Adrenal gland (tissue), 12 donors: ENCODE results near the gene ACD. TPM values are rescaled to one million over a fixed set of nuclear protein-coding genes. Genes with fewer than 3 reads are reported as not detected.

Source experiments
- DNase-seq, 7 donors: peaks; one replicate each; pipeline ENCODE4 v3.0.0-alpha.2; 2019 to 2020
- H3K27ac ChIP-seq, 5 donors: fragments of 200-600 bp; sonication (generic) in 4 of 5; 1 replicate in 3 of 5; 2 replicates in 2 of 5; pipeline versions ENCODE4 v1.5.1 to v1.8.0; 2016 to 2020; ENCODE audit warnings: mild to moderate bottlenecking in 1 of 5
- H3K27me3 ChIP-seq: fragments of 200-600 bp; 2 replicates; pipeline ENCODE4 v1.8.0; 2021
- H3K36me3 ChIP-seq, 2 donors: fragments of 200-600 bp; replicated peaks in 1 of 2; 1 replicate in 1 of 2; 2 replicates in 1 of 2; pipeline versions ENCODE4 v1.5.1 to v1.8.0; 2018 to 2022
- H3K4me1 ChIP-seq, 2 donors: fragments of 200-600 bp; replicated peaks in 1 of 2; 1 replicate in 1 of 2; 2 replicates in 1 of 2; pipeline versions ENCODE4 v1.5.1 to v1.8.0; 2018 to 2021
- H3K4me3 ChIP-seq, 4 donors: fragments of 200-600 bp; sonication (generic) in 3 of 4; one replicate each; pipeline ENCODE4 v1.5.1; 2016 to 2018
- H3K9me3 ChIP-seq, 3 donors: fragments of 200-600 bp; sonication (generic) in 1 of 3; replicated peaks in 1 of 3; 1 replicate in 2 of 3; 2 replicates in 1 of 3; pipeline versions ENCODE4 v1.5.1 to v1.8.0; 2016 to 2021
- POLR2A ChIP-seq, 2 donors: fragments of 450-650 bp; IDR thresholded peaks; one replicate each; pipeline ENCODE4 v1.6.1; 2017; ENCODE audit warnings: antibody characterized with exemption in 2 of 2, mild to moderate bottlenecking in 2 of 2, moderate library complexity in 1 of 2
- WGBS, 4 donors: extraction: QIAGEN DNeasy Blood & Tissue Kit in 2 of 4; methylation state at CpG; one replicate each; pipeline versions ENCODE4 v1.1.5 to v1.1.7; 2013 to 2017; 5-methylcytosine and 5-hydroxymethylcytosine counted together
- intact Hi-C, 2 donors: fragments of 100-400 bp; cut with DNase I; formaldehyde crosslinking; loops; one replicate each; pipeline versions ENCODE4 v1.14.1 to v1.15.0; 2022 to 2023
- polyA plus RNA-seq, 3 donors: library from polyadenylated mRNA; stranded (reverse); fragments of 200-250 nt in 2 of 3; fragments of 350-450 nt in 1 of 3; fragmentation: Illumina TruSeq in 1 of 3; extraction: RNeasy Lipid Tissue Mini Kit (QIAGEN cat#74804) in 1 of 3; gene quantifications; one replicate each; pipeline ENCODE4 v1.2.3, GENCODE V29; 2013 to 2014
- total RNA-seq, 9 donors: library from RNA; depleted of rRNA in 4 of 9; stranded (reverse); fragments of >200 nt in 4 of 9; fragments of 120-200 nt in 1 of 9; fragmentation: NEBNext Ultra II Directional in 1 of 9; extraction: Animal tissue kit (Norgen Biotek cat#: 25700) in 1 of 9; gene quantifications; one replicate each; pipeline versions ENCODE4 v1.1.0 to v1.2.4, GENCODE V29; 2013 to 2023
- TF ChIP-seq, protein P1 (sequence below), 6 experiments: fragments of 450-650 bp in 4 of 6; fragments of 200-600 bp in 2 of 6; sonication (generic) in 1 of 6; IDR thresholded peaks; 1 replicate in 5 of 6; 2 replicates in 1 of 6; pipeline versions ENCODE4 v1.5.1 to v1.8.0; 2016 to 2021; ENCODE audit warnings: antibody characterized with exemption in 6 of 6, mild to moderate bottlenecking in 2 of 6, moderate library complexity in 1 of 6
- donor health status: healthy with polysubstance abuse.
- donor health status: Bipolar disorder and iron deficiency.
- donor health status: DM: yes; HTN: yes; CAD: no.
- donor health status: DM: no; HTN: no; CAD: no.
- donor health status: DM: no; HTN: no; CAD: no.
- donor health status: DM: yes; HTN: yes; CAD: no.

ACD gene
- total and polyA plus RNA-seq, 12 donors, result 7.3 to 47.0 (median 20.7) TPM

GRCh38 chr16:67664871-67665270 lies 4.8 kb upstream of the ACD start:
- Histone ChIP-seq H3K4me3 (no peak overlapping the region), H3K27me3 (no peaks in the 10 kb centered on the region), H3K27ac (no peak overlapping the region), H3K4me1 (peaks cover 10 to 30% of the 10 kb centered on the region in 2 donors), H3K36me3 (peaks cover 0 to 10% of the 10 kb centered on the region in 2 donors), H3K9me3 (no peaks in the 10 kb centered on the region)
- WGBS, 4 donors, result 88 to 91% (median 89%) methylated on average over 7 of the region's 7 CpGs
- no peak for DNase-seq
- TF ChIP-seq POLR2A (IDR thresholded peaks at IDR 0.05), result no peak
- TF ChIP-seq, protein P1, sequence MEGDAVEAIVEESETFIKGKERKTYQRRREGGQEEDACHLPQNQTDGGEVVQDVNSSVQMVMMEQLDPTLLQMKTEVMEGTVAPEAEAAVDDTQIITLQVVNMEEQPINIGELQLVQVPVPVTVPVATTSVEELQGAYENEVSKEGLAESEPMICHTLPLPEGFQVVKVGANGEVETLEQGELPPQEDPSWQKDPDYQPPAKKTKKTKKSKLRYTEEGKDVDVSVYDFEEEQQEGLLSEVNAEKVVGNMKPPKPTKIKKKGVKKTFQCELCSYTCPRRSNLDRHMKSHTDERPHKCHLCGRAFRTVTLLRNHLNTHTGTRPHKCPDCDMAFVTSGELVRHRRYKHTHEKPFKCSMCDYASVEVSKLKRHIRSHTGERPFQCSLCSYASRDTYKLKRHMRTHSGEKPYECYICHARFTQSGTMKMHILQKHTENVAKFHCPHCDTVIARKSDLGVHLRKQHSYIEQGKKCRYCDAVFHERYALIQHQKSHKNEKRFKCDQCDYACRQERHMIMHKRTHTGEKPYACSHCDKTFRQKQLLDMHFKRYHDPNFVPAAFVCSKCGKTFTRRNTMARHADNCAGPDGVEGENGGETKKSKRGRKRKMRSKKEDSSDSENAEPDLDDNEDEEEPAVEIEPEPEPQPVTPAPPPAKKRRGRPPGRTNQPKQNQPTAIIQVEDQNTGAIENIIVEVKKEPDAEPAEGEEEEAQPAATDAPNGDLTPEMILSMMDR (IDR thresholded peaks at IDR 0.05), result no peak
- intact Hi-C loops, result loop anchor here (5.0 kb wide), 2 partner anchors 103 to 137 kb away; partner anchors contain the start of gene CTCF (in 2 of the 2)

- no peak for TF ChIP-seq POLR2A (IDR thresholded peaks at IDR 0.05)
- TF ChIP-seq, protein P1 (IDR thresholded peaks at IDR 0.05), result no peak
- peaks cover 16 to 35% of the 10 kb centered on the region in 2 donors for H3K4me1 ChIP-seq
- no peaks in the 10 kb centered on the region for H3K27me3 ChIP-seq
- intact Hi-C loops, result loop anchor here (5.0 kb wide), 1 partner anchor 102 kb away; the partner anchor contains the start of gene CTCF (in 2 of the 2)
- peaks cover 0 to 10% of the 10 kb centered on the region in 2 donors for H3K36me3 ChIP-seq
- no peaks in the 10 kb centered on the region for H3K9me3 ChIP-seq
- no peak overlapping the region for H3K4me3 ChIP-seq
- 83 to 91% (median 87%) methylated on average over 4 of the region's 4 CpGs for WGBS, 4 donors
- H3K27ac ChIP-seq, result no peak overlapping the region
- DNase-seq, result no peak
These were observed 4.2 kb upstream of the ACD start for GRCh38 chr16:67664258-67664657.

- Histone ChIP-seq H3K4me1 (peaks cover 19 to 38% of the 10 kb centered on the region in 2 donors), H3K4me3 (no peak overlapping the region), H3K27ac (peak overlapping the region in 1 of 5 donors; percentile 5), H3K36me3 (peaks cover 0 to 10% of the 10 kb centered on the region in 2 donors), H3K27me3 (no peaks in the 10 kb centered on the region), H3K9me3 (no peaks in the 10 kb centered on the region)
- 73 to 95% (median 88%) methylated on average over 1 to 6 of the region's 6 CpGs for WGBS, 4 donors
- DNase-seq, result no peak
- intact Hi-C loops, result loop anchor here (5.0 kb wide), 1 partner anchor 102 kb away; the partner anchor contains the start of gene CTCF (in 2 of the 2)
- TF ChIP-seq POLR2A (IDR thresholded peaks at IDR 0.05), result no peak
- TF ChIP-seq, protein P1 (IDR thresholded peaks at IDR 0.05), result no peak
These were observed 3.8 kb upstream of the ACD start for GRCh38 chr16:67663877-67664222.

DNA sequence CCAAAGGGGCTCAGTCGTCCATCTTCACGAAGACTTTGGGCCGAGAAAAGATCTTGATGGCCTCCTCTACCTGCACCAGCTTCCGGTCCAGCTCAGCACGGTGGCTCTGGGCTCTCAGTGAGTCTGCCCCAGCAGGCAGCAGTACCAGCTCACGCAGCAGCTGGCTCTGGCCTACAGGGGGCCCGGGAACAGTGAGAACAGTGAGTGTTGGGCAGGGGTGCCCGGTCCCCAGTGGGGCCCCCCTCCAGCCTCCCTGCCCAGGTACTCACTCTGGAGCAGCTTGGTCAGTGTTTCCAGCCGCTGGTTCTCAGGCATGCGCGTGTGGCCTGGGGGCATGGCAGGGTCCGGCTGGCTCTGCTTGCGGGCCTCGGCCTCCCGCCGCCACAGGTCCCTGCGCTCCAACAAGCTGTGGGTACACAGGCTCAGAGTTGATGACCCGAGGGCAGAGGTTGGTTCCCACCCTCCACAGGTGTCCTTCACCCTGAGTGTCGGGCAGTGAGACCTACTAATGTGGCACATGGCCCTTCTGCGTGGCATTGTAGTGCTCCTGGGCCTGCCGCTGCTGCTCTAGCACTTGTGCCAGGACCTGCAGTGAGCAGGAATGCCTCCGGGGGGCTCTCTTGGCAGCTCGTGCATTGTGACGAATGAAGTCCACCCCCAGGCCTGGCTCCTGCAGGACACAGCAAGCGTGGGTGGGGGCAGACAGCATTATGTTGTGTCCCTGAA lies 3.3 kb upstream of the ACD start:
- intact Hi-C loops, result loop anchor here (5.0 kb wide), 1 partner anchor 101 kb away; the partner anchor contains the start of gene CTCF (in 2 of the 2)
- peak in 1 of 7 donors; percentile 74 for DNase-seq
- H3K4me1 ChIP-seq, result peaks cover 19 to 38% of the 10 kb centered on the region in 2 donors
- WGBS, 4 donors, result 83 to 89% (median 85%) methylated on average over 7 to 25 of the region's 25 CpGs
- peaks cover 0 to 10% of the 10 kb centered on the region in 2 donors for H3K36me3 ChIP-seq
- TF ChIP-seq, protein P1 (IDR thresholded peaks at IDR 0.05), result no peak
- TF ChIP-seq POLR2A (IDR thresholded peaks at IDR 0.05), result no peak
- no peaks in the 10 kb centered on the region for H3K9me3 ChIP-seq
- no peak overlapping the region for H3K4me3 ChIP-seq
- H3K27me3 ChIP-seq, result no peaks in the 10 kb centered on the region
- H3K27ac ChIP-seq, result peak overlapping the region in 1 of 5 donors; percentile 5
